Measurements from ENCODE around the gene ATP1B3.

Gene ATP1B3

GRCh38 chr3:141854599-141854998, 21.8 kb upstream of the ATP1B3 start:
- ChIA-PET CTCF (interaction anchor here (1.0 kb wide), 1 partner anchor 59 kb away, joined by 4 read pairs; no protein-coding TSS in a partner anchor), POLR2A (no interaction called here)
- Histone ChIP-seq H3K27ac (ENCODE audit: extremely low read depth, low read depth, low read length) (no peak overlapping the region), H3K36me3 (ENCODE audit: control insufficient read depth in 2 of 2, insufficient read depth in 1 of 2, low read length in 2 of 2) (no peaks in the 10 kb centered on the region), H3K4me1 (ENCODE audit: control insufficient read depth, insufficient read depth, low read length) (no peaks in the 10 kb centered on the region), H3K4me3 (ENCODE audit: low read depth, low read length) (no peak overlapping the region), H3K9me3 (ENCODE audit: control insufficient read depth, insufficient read depth, low read depth, low read length) (no peaks in the 10 kb centered on the region)
- TF ChIP-seq ZSCAN30 (tag by site-specific recombination; IDR thresholded peaks at IDR 0.05), result no peak
- no peak for TF ChIP-seq ZNF560 (tag by site-specific recombination; IDR thresholded peaks at IDR 0.05; ENCODE audit: borderline replicate concordance)
- TF ChIP-seq ZNF555 (tag by site-specific recombination; conservative IDR thresholded peaks at IDR 0.05), result no peak
- TF ChIP-seq GFI1B (tag by site-specific recombination; IDR thresholded peaks at IDR 0.05), result no peak
- TF ChIP-seq BCL6B (tag by site-specific recombination; IDR thresholded peaks at IDR 0.05), result no peak
- no peak for TF ChIP-seq ZSCAN4 (tag by site-specific recombination; IDR thresholded peaks at IDR 0.05)
- TF ChIP-seq ZNF600 (tag by site-specific recombination; IDR thresholded peaks at IDR 0.05), result no peak
- no peak for TF ChIP-seq ZBTB8A (tag by site-specific recombination; IDR thresholded peaks at IDR 0.05)
- no peak for TF ChIP-seq ZBTB48 (tag by site-specific recombination; IDR thresholded peaks at IDR 0.05)
- TF ChIP-seq ZNF76 (tag by site-specific recombination; IDR thresholded peaks at IDR 0.05; ENCODE audit: borderline replicate concordance, low read depth), result no peak
- TF ChIP-seq ZNF777 (tag by site-specific recombination; IDR thresholded peaks at IDR 0.05; ENCODE audit: borderline replicate concordance), result no peak
- TF ChIP-seq ZNF362 (tag by site-specific recombination; IDR thresholded peaks at IDR 0.05), result no peak
- no peak for TF ChIP-seq IKZF3 (tag by site-specific recombination; IDR thresholded peaks at IDR 0.05)
- TF ChIP-seq ZBTB10 (tag by site-specific recombination; IDR thresholded peaks at IDR 0.05), result no peak
- no peak for TF ChIP-seq ZNF561 (tag by site-specific recombination; IDR thresholded peaks at IDR 0.05; ENCODE audit: borderline replicate concordance)
- TF ChIP-seq SP3 (tag by site-specific recombination; IDR thresholded peaks at IDR 0.05), result no peak
- TF ChIP-seq ZNF473 (tag by site-specific recombination; IDR thresholded peaks at IDR 0.05), result no peak
- no peak for TF ChIP-seq GLI4 (tag by site-specific recombination; IDR thresholded peaks at IDR 0.05)
- no peak for TF ChIP-seq ZNF394 (tag by site-specific recombination; IDR thresholded peaks at IDR 0.05; ENCODE audit: borderline replicate concordance)

GRCh38 chr3:141858312-141858711, 18.1 kb upstream of the ATP1B3 start:
- TF ChIP-seq ZIC2 (tag by site-specific recombination; IDR thresholded peaks at IDR 0.05) (0 out of 2 replicates have a peak, but pooled peaks have one; percentile 21), ZNF530 (tag by site-specific recombination; IDR thresholded peaks at IDR 0.05; ENCODE audit: low read depth) (no peak)
- H3K27ac ChIP-seq (ENCODE audit: extremely low read depth, low read depth, low read length), result no peak overlapping the region
- H3K4me1 ChIP-seq (ENCODE audit: control insufficient read depth, insufficient read depth, low read length), result no peaks in the 10 kb centered on the region
- ChIA-PET CTCF (interaction anchor here (0.7 to 1.5 kb wide), 3 partner anchors 11 to 281 kb away, joined by 3 to 8 read pairs (median 3); no protein-coding TSS in a partner anchor), POLR2A (no interaction called here)
- H3K36me3 ChIP-seq (ENCODE audit: control insufficient read depth in 2 of 2, insufficient read depth in 1 of 2, low read length in 2 of 2), result no peaks in the 10 kb centered on the region
- no peaks in the 10 kb centered on the region for H3K9me3 ChIP-seq (ENCODE audit: control insufficient read depth, insufficient read depth, low read depth, low read length)
- H3K4me3 ChIP-seq (ENCODE audit: low read depth, low read length), result no peak overlapping the region
